HS-5 (cell line): ENCODE results near the gene REXO4.
"Not testable (repeated sequence)": the region's sequence is repeated elsewhere in the genome, so short reads cannot be mapped to it uniquely, and the experiment has no call there.

Source experiments
- DNase-seq: peaks from one replicate; pipeline ENCODE4 v3.0.0-alpha.2; 2012; ENCODE audit warnings: low read depth

Gene REXO4

GRCh38 chr9:133420392-133420827, 2.6 kb upstream of the REXO4 start:
- DNase-seq = no peak

- DNase-seq = no peak
These were observed 1.2 kb upstream of the REXO4 start for GRCh38 chr9:133419005-133419404.

GRCh38 chr9:133415170-133415569, 2.6 kb downstream of the REXO4 start:
- no peak for DNase-seq

- no peak for DNase-seq
These were observed 9.8 kb downstream of the REXO4 start for GRCh38 chr9:133408042-133408441.

- no peak for DNase-seq
These were observed 11.1 kb downstream of the REXO4 start for GRCh38 chr9:133406480-133407307.

- DNase-seq = no peak
These were observed 12.0 kb downstream of the REXO4 start for GRCh38 chr9:133405508-133406438.

GRCh38 chr9:133404454-133405002, 13.3 kb downstream of the REXO4 start:
- no peak for DNase-seq

GRCh38 chr9:133403766-133404453, 13.9 kb downstream of the REXO4 start:
- no peak for DNase-seq

- no peak for DNase-seq
These were observed 15.1 kb downstream of the REXO4 start for GRCh38 chr9:133402689-133403088.

- DNase-seq = no peak
These were observed 16.2 kb downstream of the REXO4 start for GRCh38 chr9:133401588-133401987.

- no peak for DNase-seq
These were observed 17.5 kb downstream of the REXO4 start for GRCh38 chr9:133400292-133400691.

- DNase-seq = no peak
These were observed 19.9 kb downstream of the REXO4 start for GRCh38 chr9:133397895-133398294.

- no peak for DNase-seq
These were observed 20.4 kb downstream of the REXO4 start for GRCh38 chr9:133397370-133397769.

GRCh38 chr9:133396952-133397351, 20.9 kb downstream of the REXO4 start:
- DNase-seq = no peak

- no peak for DNase-seq
These were observed 23.0 kb downstream of the REXO4 start for GRCh38 chr9:133394687-133395271.

GRCh38 chr9:133393399-133393798, 24.4 kb downstream of the REXO4 start:
- DNase-seq = no peak

- not testable (repeated sequence) for DNase-seq
These were observed 25.5 kb downstream of the REXO4 start for GRCh38 chr9:133392308-133392707.

GRCh38 chr9:133391449-133391848, 26.4 kb downstream of the REXO4 start:
- DNase-seq = not testable (repeated sequence)

GRCh38 chr9:133390713-133391112, 27.1 kb downstream of the REXO4 start:
- no peak for DNase-seq

GRCh38 chr9:133389562-133389961, 28.2 kb downstream of the REXO4 start:
- no peak for DNase-seq

- no peak for DNase-seq
These were observed 28.7 kb downstream of the REXO4 start for GRCh38 chr9:133389025-133389557.
